Measurements from ENCODE around the gene VSTM4.

GRCh38 chr10:49056356-49056755, 59.0 kb downstream of the VSTM4 start:
- TF ChIP-seq CTCF (IDR thresholded peaks at IDR 0.05), result no peak
- no peak for TF ChIP-seq POLR2A (IDR thresholded peaks at IDR 0.05)

Data from heart left ventricle (tissue), 13 donors.